NCI-H1436 (cell line): Measurements from ENCODE around the gene MAP3K3.

Experiments
- DNase-seq: peaks from one replicate; lab custom pipeline; 2025; lab: John Stamatoyannopoulos, UW

Gene MAP3K3

GRCh38 chr17:63621684-63622573 is at the start of gene MAP3K3:
Gene MAP3K3 (plus strand): TSS chr17:63622417. CDS start chr17:63622760, 343 bp downstream.
- peak; percentile 100 for DNase-seq

DNA sequence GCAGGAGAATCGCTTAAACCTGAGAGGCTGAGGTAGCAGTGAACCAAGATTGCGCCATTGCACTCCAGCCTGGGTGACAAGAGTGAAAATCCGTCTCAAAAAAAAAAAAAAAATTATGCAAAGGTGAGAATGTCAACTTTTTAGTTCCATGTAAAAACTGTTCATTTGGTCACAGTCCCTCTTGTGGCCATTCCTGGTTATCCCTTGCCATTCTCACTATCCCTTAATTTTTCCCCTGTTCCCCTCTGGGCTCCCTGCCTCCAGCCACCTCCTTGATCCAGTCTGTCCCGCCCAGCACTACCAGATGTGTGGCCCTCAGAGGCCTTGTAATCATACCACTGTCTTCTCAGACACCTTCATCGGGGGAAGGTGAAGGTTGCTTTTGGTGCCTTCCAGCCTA is 48.6 kb upstream of the MAP3K3 start:
- no peak for DNase-seq

DNA sequence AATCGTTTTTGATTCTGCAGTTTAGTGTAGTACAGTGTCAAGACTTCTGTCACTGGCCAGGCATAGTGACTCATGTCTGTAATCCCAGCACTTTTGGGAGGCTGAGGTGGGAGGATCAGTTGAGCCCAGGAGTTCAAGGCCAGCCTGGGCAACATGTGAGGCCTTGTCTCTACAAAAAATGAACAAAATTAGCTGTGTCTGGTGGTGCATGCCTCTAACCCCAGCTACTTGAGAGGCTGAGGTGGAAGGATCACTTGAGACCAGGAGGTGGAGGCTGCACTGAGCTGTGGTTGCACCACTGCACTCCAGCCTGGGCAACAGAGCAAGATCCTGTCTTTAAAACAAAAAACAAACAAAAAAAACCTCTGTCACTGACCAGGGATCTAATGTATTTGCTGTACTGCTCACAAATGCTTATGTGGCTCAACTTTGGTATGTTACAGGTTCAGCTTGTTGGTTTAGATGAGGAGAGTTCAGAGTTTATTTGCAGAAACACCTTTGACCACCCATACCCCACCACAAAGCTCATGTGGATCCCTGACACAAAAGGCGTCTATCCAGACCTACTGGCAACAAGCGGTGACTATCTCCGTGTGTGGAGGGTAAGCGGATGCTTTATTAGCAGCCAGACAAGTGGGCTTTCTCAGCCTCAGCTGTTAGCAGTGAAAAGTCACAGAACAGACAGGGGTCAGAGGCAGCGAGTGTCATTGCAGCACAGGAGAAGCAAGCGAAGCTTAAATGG is 44.0 kb upstream of the MAP3K3 start:
- DNase-seq: no peak

DNA sequence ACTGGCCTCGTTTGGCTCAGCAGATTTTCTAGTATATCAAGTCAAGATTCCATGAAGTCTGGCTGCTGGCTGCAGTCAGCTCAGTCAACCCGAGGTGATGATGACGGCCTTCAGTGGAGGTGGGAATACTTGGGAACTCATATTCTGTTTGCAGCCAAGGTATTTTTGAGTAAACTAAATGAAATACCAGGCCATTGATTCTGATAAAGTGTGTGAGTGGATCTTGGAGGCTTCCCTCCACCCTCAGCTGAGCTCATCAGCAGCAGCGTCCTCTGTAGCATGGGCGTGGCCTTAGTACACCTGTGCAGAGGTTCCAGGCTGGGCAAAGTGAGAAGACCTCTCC is 43.5 kb upstream of the MAP3K3 start:
- DNase-seq: no peak

- no peak for DNase-seq
Measured at GRCh38 chr17:63579633-63580032, 42.6 kb upstream of the MAP3K3 start.

DNA sequence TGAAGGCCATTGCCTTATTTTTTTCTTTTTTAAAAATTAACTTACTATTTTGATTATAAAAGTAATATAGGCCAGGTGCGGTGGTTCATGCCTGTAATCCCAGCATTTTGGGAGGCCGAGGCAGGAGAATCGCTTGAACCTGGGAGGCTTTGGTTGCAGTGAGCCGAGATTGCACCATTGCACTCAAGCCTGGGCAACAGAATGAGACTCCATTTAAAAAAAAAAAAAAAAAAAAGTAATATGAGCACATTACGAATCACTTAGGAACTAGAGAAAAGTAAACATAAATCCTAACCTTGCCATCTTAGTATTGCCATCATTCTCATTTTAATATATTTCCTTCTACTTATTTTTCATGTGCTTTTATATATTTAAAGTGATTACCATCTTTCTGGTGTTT is 34.4 kb upstream of the MAP3K3 start:
- no peak for DNase-seq

DNA sequence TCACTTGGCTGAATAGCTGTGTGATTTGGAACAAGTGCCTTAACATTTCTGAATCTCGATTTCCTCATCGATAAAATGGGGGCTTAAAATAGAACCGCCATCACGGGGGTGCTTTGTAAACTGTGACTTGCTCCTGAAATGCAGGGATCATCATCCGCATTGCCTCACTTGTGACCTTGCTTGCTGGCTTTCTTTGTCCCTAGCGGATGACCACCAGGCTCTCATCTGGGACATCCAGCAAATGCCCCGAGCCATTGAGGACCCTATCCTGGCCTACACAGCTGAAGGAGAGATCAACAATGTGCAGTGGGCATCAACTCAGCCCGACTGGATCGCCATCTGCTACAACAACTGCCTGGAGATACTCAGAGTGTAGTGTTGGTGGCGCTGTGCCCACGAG is 33.4 kb upstream of the MAP3K3 start:
- no peak for DNase-seq

- DNase-seq: no peak
Measured at GRCh38 chr17:63589646-63590045, 32.6 kb upstream of the MAP3K3 start.

- no peak for DNase-seq
Measured at GRCh38 chr17:63592797-63593196, 29.4 kb upstream of the MAP3K3 start.

DNA sequence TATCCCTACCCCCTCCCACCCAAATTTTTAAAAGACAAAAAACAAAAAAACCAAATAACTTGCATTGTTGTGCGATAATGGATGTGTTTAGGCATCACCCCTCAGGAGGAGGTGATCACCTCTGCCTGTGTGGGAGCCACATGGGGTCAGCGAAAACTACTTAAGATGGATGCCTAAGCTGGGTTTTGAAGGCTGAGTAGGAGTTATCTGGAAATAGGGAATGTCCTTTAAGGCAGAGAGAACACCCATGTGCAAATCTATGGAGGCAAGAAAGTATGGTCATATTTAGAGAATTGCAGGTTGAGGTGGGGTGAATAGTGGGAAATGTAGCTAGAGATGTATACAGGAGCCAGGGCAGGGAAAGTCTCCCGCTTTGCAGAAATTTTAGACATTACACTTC is 27.1 kb upstream of the MAP3K3 start:
- no peak for DNase-seq

DNA sequence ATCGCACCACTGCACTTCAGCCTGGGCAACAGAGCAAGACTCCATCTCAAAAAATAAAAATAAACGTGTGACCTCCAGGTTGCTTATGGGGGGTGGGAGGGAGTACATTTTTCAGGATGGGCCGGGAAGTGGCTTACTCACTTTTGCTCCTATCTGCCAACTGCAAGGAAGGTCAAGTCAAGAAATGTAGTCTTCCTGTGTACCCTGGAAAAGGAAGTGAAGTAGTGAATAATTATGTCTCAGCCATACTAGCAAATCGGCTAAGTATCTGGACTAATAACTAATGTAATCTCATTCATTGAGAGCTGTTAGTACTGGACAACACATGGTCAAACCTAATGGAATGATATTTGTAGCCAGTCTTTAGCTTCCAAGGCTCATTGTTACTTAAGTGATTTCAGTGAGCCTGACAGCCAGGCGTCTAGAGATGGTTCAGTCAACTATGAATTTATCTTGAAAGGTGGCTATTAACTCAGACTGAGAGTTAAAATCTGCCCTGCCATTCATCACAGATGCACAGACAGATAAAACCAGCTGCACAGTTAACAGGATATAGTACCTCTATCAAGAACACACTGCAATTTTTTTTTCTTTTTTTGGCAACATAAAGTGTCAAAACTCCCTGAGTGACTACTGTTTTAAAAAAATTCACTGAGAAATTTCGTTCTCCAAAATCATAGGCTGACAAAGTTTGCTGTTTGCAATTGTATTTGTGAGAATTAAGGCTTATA is 25.2 kb upstream of the MAP3K3 start:
- DNase-seq: no peak

DNA sequence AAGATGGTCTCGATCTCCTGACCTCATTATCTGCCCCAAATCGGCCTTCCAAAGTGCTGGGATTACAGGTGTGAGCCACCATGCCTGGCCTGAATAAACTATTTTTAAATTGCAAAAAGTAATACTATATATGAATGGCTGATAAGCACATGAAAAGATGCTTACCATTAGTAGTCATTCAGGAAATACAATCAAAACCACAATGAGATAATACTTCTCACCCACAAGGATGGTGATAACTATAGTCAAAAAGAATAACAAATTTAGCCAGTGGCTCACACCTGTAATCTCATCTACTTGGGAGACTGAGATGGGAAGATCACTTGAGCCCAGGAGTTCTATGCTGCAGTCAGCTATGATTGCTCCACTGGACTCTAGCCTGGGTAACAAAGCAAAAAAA is 23.9 kb upstream of the MAP3K3 start:
- no peak for DNase-seq

- DNase-seq: peak; percentile 82
Measured at GRCh38 chr17:63600569-63601438, 21.4 kb upstream of the MAP3K3 start, which contains the start of gene TACO1. Gene TACO1 (plus strand): TSS chr17:63600895. CDS start chr17:63601084, 189 bp downstream.

DNA sequence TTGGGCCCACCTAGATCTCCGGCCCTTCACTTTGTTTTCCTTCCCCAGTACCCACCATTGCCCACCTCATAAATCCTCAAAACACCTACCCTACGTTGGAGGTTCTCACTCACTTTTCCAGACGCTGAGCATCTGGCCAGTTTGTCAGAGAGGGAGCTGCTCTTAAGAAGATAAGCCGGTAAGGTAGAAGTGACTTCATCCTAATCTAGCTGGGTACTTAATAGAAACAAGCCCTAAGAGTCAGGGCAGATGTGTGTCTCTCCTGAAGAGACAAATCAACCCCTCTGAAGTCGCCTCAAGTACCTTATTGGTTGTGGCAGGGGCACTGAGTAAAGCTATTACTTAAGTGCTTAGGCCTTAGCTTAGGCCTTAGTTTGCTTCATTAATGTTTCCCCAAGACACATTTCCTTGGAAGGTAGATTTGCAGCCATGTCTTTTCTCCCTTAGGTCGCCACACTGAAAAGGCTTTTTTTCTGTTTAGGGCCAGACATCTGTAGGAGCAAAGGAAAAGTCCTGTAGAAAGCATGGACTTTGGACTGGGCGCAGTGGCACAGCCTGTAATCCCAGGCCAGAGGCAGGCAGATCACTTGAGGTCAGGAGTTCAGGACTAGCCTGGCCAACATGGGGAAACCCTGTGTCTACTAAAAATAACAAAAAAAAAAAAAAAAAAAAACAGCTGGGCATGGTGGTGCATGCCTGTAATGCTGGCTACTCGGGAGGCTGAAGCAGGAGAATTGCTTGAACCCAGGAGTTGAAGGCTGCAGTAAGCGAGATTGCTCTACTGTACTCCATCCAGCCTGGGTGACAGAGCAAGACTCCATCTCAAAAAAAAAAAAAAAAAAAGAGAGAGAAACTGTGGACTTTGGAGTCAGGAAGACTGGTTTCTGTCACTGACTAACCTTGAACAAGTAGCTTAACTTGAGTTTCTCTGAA is 20.5 kb upstream of the MAP3K3 start:
- DNase-seq: no peak

DNA sequence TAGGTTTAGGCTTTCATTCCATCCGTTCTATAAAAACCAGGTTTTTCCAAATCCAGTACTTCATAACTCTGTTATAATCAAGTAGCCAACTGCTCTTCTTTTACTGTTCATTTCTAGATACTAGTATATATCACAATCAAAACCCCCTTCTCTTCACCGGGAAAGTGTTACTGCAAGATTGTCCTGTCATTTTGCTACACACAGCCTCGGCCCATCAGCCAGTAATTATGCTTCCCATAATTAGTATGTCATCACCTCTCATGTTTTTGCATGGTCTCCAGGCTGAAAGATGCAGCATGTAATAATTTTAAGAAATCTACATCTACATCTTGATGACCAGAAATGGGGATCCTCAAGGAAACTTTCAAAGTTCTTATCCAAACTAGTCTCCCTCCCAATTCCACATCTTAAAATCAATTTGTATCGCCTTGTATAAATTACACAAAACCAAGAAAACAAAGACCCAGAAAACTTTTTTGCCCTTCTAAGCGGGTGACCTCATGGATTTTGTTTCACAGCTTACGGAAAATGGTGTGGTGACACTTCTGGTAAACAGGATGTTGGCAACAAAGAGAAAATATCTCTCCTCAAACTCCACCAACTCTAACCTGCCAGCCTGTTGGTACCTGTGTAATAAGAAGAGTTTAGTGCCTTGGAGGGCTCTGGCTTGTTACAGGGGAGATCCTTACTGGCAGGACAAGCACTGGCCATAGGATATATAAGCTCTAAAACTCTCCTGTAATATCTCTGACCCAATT is 12.2 kb upstream of the MAP3K3 start:
- DNase-seq: no peak

GRCh38 chr17:63610854-63611253 is 11.4 kb upstream of the MAP3K3 start:
- DNase-seq: no peak

- DNase-seq: no peak
Measured at GRCh38 chr17:63611354-63611753, 10.9 kb upstream of the MAP3K3 start.

DNA sequence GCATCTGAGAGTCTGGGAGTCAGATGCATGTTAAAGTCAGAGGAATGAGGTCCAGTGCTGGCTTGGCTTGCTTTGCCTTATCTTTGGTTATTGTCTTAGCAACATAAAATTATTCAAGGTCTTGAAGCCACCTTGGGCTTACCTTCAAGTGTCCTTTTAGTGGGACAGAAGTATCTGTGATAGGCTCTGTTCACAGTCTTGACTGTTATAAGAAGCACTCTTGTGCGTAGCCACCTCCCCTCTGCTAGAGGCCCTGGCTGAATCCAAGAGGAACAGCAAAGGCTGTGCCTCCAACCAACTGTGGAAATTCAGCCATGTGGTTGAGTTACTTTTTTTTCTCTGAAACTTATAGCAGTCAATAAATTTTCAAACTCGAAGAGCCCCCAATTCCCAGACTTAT is 8.6 kb upstream of the MAP3K3 start:
- DNase-seq: no peak

GRCh38 chr17:63621229-63621683 is 961 bp upstream of the MAP3K3 start:
- DNase-seq: no peak
